A549 (cell line): ENCODE results near the gene BLTP3A. TPM values are rescaled to one million over a fixed set of nuclear protein-coding genes. Genes with fewer than 3 reads are reported as not detected.

ENCODE experiments used
- ATAC-seq, 2 experiments: fragments of 200-7000 bp in 1 of 2; fragments of >200 bp in 1 of 2; cut with Nextera tagmentation in 1 of 2; cut with Tn5 transposase in 1 of 2; 3 replicates each; pipeline versions ENCODE4 v1.8.0 to v1.9.1; 2018 to 2020; ENCODE audit warnings: mild to moderate bottlenecking in 1 of 2, moderate library complexity in 1 of 2
- CTCF ChIA-PET: fragments of 300-600 bp; sonication (Branson Sonifier 250); formaldehyde crosslinking; extraction: SDS; loops from one replicate; lab custom pipeline; 2021; ENCODE audit warnings: antibody characterized with exemption, inconsistent platforms; lab: Yijun Ruan, JAX
- POLR2A ChIA-PET: fragments of 350-600 bp; formaldehyde crosslinking; extraction: SDS; loops from one replicate; lab custom pipeline; 2021; ENCODE audit warnings: antibody characterized with exemption, inconsistent platforms; lab: Yijun Ruan, JAX
- DNase-seq, 2 experiments: peaks; one replicate each; pipeline versions ENCODE4 v3.0.0 to v3.0.0-alpha.2; 2011 to 2016; ENCODE audit warnings: low read depth in 1 of 2, low spot score in 1 of 2
- FAIRE-seq: peaks from 2 replicates; lab custom pipeline; 2011; peaks lifted over from hg19 to GRCh38; lab: Jason Lieb, UNC
- H3K27ac ChIP-seq, 2 experiments: fragments of >200 bp; sonication (Bioruptor Twin); formaldehyde crosslinking; 3 replicates each; pipeline ENCODE4 v1.5.1; 2016 to 2017
- H3K4me1 ChIP-seq: fragments of >200 bp; sonication (Bioruptor Twin); formaldehyde crosslinking; 3 replicates; pipeline ENCODE4 v1.6.1; 2016
- H3K4me2 ChIP-seq: fragments of >200 bp; sonication (Bioruptor Twin); formaldehyde crosslinking; 3 replicates; pipeline ENCODE4 v1.6.1; 2016
- H3K4me3 ChIP-seq: fragments of >200 bp; sonication (Bioruptor Twin); formaldehyde crosslinking; 3 replicates; pipeline ENCODE4 v1.5.1; 2016
- H3K9me3 ChIP-seq: fragments of >200 bp; sonication (Bioruptor Twin); formaldehyde crosslinking; 3 replicates; pipeline ENCODE4 v1.6.1; 2016
- CEBPB ChIP-seq, 2 experiments: fragments of >200 bp in 1 of 2; sonication (Bioruptor Twin) in 1 of 2; formaldehyde crosslinking in 1 of 2; IDR thresholded peaks; 2 replicates each; pipeline ENCODE4 v1.6.1; 2012 to 2016
- EHF ChIP-seq: fragments of 250-450 bp; sonication (Bioruptor Pico); IDR thresholded peaks from 2 replicates; pipeline ENCODE4 v1.5.0; 2020; ENCODE audit warnings: mild to moderate bottlenecking
- HEYL ChIP-seq: fragments of 250-450 bp; sonication (Bioruptor Pico); IDR thresholded peaks from 2 replicates; pipeline ENCODE4 v1.8.0; 2021; ENCODE audit warnings: mild to moderate bottlenecking, moderate library complexity
- HOXB5 ChIP-seq: fragments of 250-450 bp; sonication (Bioruptor Pico); IDR thresholded peaks from 2 replicates; pipeline ENCODE4 v1.5.0; 2020; ENCODE audit warnings: mild to moderate bottlenecking, moderate library complexity
- MAFK ChIP-seq: fragments of 450-650 bp; IDR thresholded peaks from 2 replicates; pipeline ENCODE4 v1.6.1; 2014; ENCODE audit not compliant: partially characterized antibody
- NFE2L2 ChIP-seq: fragments of 150-350 bp; conservative IDR thresholded peaks from 2 replicates; pipeline ENCODE4 v1.6.1; 2014; ENCODE audit warnings: low read length
- RAD21 ChIP-seq, 2 experiments: fragments of >200 bp in 1 of 2; sonication (Bioruptor Twin) in 1 of 2; formaldehyde crosslinking in 1 of 2; IDR thresholded peaks in 1 of 2; conservative IDR thresholded peaks in 1 of 2; 2 replicates in 1 of 2; 3 replicates in 1 of 2; pipeline ENCODE4 v1.6.1; 2012 to 2018; ENCODE audit warnings: inconsistent platforms in 1 of 2
- WGBS: methylation state at CpG from one replicate; pipeline ENCODE4 v1.1.6; 2017; ENCODE audit errors: missing lambda C conversion rate; 5-methylcytosine and 5-hydroxymethylcytosine counted together
- polyA plus RNA-seq, 4 experiments: library from polyadenylated mRNA; depleted of rRNA in 3 of 4; stranded (reverse); fragments of >200 nt; fragmentation: RNase III in 1 of 4; extraction: RNeasy Plus Mini Kit Qiagen cat#74134 plus additional on column Dnase treatment in 1 of 4; gene quantifications; 2 replicates in 3 of 4; 3 replicates in 1 of 4; pipeline ENCODE4 v1.2.3, GENCODE V29; 2011 to 2017
- small RNA-seq, 6 experiments: library from RNA; depleted of rRNA; stranded (forward); fragments of <200 nt; gene quantifications; one replicate each; pipeline ENCODE3, GENCODE V24; 2012
- TF ChIP-seq, protein P1 (sequence below): fragments of 250-450 bp; sonication (Bioruptor Pico); IDR thresholded peaks from 2 replicates; pipeline ENCODE4 v1.5.0; 2020; ENCODE audit warnings: low read depth, mild to moderate bottlenecking, moderate library complexity

BLTP3A gene
- polyA plus RNA-seq, 2 of the 4 experiments (the other 2 are of a cell fraction), result 4.2 to 15.0 TPM

DNA sequence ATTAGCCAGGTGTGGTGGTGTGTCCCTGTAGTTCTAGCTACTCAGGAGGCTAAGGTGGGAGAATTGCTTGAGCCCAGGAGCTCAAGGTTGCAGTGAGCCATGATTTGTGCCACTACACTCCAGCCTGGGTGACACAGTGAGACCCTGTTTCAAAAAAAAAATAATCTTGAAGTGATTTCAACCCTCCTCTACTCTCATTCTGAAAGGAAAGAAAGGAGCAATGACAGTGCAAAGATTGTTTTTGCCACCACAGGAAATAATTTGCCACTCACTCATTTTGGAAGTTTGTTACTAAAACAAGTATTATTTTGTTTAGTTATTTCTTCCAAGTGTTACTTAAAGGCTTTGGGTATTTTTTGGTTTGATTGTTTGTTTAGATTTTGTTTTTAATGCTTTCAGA, 45.6 kb downstream of the BLTP3A start:
- no peak for ATAC-seq
- ChIA-PET POLR2A (no interaction called here), CTCF (no interaction called here)
- Histone ChIP-seq H3K4me1 (peaks cover 5% of the 10 kb centered on the region; the same call in 1 of the 3 replicates), H3K4me3 (no peak overlapping the region), H3K4me2 (no peak overlapping the region), H3K9me3 (no peaks in the 10 kb centered on the region), H3K27ac (no peak overlapping the region)
- TF ChIP-seq HEYL (CRISPR knock-in tag), result no peak
- TF ChIP-seq HOXB5, result no peak
- no peak for FAIRE-seq
- no peak for DNase-seq

DNA sequence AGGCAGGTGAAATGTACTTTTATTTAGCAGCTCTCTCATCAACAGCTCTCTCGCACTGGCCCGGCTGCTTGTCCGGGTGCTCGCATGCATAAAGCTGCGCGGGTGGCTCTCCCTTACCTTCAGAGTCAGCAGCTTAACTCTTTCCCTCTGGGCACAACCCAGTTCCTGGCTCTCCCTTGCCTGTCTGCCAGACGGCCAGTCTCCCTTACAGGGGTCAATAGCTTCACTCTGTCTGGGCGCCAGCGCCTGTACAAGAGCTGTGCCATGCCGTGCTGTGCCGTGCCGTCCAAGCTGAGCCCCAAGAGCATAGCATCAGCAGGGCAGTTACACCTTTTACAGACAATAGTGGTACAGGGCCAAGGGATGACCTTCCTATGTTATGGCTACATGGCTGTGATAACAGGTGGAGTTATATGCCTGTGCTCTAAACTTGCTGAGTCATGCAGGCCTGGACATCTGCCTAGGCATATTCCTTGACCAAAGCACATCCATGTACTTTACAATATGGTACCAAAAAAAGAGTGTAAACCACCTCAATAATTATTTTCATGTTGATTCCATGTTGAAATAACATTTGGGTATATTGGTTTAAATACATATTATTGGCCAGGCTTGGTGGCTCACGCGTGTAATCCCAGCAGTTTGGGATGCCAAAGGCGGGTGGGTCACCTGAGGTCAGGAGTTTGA, 47.9 kb downstream of the BLTP3A start:
- Histone ChIP-seq H3K4me1 (peaks cover 5% of the 10 kb centered on the region; the same call in 1 of the 3 replicates), H3K4me2 (no peak overlapping the region), H3K4me3 (no peak overlapping the region), H3K27ac (peak overlapping the region; percentile 44 to 84; a peak in 5 of 6 replicates)
- WGBS, result 92% methylated on average over 13 of the region's 15 CpGs
- FAIRE-seq (no peak), DNase-seq (peak in 1 of 2 experiments; percentile 4), ATAC-seq (no peak)
- ChIA-PET CTCF (no interaction called here), POLR2A (no interaction called here)
- TF ChIP-seq, protein P1, sequence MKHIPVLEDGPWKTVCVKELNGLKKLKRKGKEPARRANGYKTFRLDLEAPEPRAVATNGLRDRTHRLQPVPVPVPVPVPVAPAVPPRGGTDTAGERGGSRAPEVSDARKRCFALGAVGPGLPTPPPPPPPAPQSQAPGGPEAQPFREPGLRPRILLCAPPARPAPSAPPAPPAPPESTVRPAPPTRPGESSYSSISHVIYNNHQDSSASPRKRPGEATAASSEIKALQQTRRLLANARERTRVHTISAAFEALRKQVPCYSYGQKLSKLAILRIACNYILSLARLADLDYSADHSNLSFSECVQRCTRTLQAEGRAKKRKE (CRISPR knock-in tag), result peak; percentile 22; the same call in 1 of the 2 replicates
- TF ChIP-seq RAD21 (conservative IDR thresholded peaks at IDR 0.05 in 1 of 2, IDR thresholded peaks at IDR 0.05 in 1 of 2), result no peak
- peak; percentile 87 for TF ChIP-seq MAFK
- 0 out of 2 replicates have a peak, but pooled peaks have one; percentile 49 for TF ChIP-seq EHF (CRISPR knock-in tag)
- TF ChIP-seq CEBPB (IDR thresholded peaks at IDR 0.05), result no peak
- TF ChIP-seq NFE2L2, result peak; percentile 89
- TF ChIP-seq, all 56 proteins: peak for 4
- H3K9me3 ChIP-seq, result no peaks in the 10 kb centered on the region

Small RNAs within 50 kb of the gene (small RNA-seq; reads per million reads assigned to genes)
- gene RF00019, result 0 reads per million in 6 experiments

Other genes with a start within 250 kb of the BLTP3A start
- gene SPDEF, start 235.8 kb upstream of the BLTP3A start, polyA plus RNA-seq (2011; rRNA removed), result 5.4 and 6.2 TPM in 2 replicates
- gene SPDEF, start 235.8 kb upstream of the BLTP3A start, polyA plus RNA-seq (2017; fragmentation: RNase III; extraction: RNeasy Plus Mini Kit Qiagen cat#74134 plus additional on column Dnase treatment), result 2.2 to 4.3 TPM (median 3.7 TPM) in 3 replicates
- 33.7 and 36.1 TPM in 2 replicates for gene ILRUN, start 95.3 kb upstream of the BLTP3A start, polyA plus RNA-seq (2011; rRNA removed)
- 24.4 to 28.6 TPM (median 25.4 TPM) in 3 replicates for gene ILRUN, start 95.3 kb upstream of the BLTP3A start, polyA plus RNA-seq (2017; fragmentation: RNase III; extraction: RNeasy Plus Mini Kit Qiagen cat#74134 plus additional on column Dnase treatment)
- gene SNRPC, start 34.6 kb upstream of the BLTP3A start, polyA plus RNA-seq (2011; rRNA removed), result 200 and 204 TPM in 2 replicates
- gene SNRPC, start 34.6 kb upstream of the BLTP3A start, polyA plus RNA-seq (2017; fragmentation: RNase III; extraction: RNeasy Plus Mini Kit Qiagen cat#74134 plus additional on column Dnase treatment), result 199 to 218 TPM (median 201 TPM) in 3 replicates
- 25.4 and 28.9 TPM in 2 replicates for gene TAF11, start 96.0 kb downstream of the BLTP3A start, polyA plus RNA-seq (2011; rRNA removed)
- 17.3 to 18.6 TPM (median 18.5 TPM) in 3 replicates for gene TAF11, start 96.0 kb downstream of the BLTP3A start, polyA plus RNA-seq (2017; fragmentation: RNase III; extraction: RNeasy Plus Mini Kit Qiagen cat#74134 plus additional on column Dnase treatment)
- gene ANKS1A, start 97.2 kb downstream of the BLTP3A start, polyA plus RNA-seq (2011; rRNA removed), result 3.6 and 6.0 TPM in 2 replicates
- gene ANKS1A, start 97.2 kb downstream of the BLTP3A start, polyA plus RNA-seq (2017; fragmentation: RNase III; extraction: RNeasy Plus Mini Kit Qiagen cat#74134 plus additional on column Dnase treatment), result 4.9 to 5.9 TPM (median 5.4 TPM) in 3 replicates